ENCODE measurements around the gene HTD2.

HTD2 gene

DNA sequence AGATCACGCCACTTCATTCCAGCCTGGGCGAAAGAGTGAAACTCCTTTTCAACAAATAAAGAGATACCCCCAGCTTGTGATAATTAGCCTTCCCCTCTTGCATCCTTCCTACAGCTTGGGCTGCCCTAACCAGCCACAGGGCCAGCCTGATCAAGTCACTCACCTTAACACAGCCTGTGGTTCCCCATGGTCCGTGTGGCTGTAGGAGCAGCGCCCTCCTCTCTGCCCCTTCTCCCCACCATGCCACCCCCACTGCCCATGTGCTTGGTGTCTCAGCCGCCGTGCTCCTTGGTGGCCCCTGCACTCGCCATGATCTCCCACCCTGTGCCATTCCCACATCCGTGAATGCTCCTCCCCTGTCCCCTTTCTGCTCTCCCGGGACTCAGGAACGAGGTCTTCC, 13.5 kb upstream of the HTD2 start:
- no peak for DNase-seq (ENCODE audit: low read depth)

DNA sequence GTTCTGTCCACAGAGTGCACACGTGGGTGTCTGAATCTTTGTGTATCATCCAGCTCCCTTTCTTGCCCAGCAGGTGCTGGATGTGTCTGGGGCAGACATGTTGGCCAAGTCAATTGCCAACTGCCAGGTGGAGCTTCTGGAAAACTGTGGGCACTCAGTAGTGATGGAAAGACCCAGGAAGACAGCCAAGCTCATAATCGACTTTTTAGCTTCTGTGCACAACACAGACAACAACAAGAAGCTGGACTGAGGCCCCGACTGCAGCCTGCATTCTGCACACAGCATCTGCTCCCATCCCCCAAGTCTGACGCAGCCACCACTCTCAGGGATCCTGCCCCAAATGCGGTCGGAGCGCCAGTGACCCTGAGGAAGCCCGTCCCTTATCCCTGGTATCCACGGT, 12.8 kb upstream of the HTD2 start:
- DNase-seq (ENCODE audit: low read depth) = no peak

DNA sequence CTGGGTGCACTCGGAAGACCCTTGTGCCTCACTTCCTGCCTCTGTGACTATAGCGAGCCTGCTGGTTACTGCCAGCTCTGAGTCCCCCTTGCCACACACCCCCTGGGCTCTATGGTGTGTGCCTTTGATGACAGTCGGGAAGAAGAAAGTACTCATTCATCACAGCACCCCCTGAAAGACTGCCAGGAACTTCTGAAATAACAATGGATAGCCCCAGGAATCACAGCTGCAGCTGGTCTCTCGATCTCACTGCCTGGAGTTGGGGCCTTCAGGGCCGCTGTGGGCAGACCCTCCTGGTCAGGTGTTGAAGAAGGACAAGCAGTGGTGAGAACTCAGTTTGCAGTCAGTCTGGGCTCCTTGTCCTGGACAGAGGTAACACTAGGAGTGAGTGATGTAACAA, 10.1 kb upstream of the HTD2 start:
- no peak for DNase-seq (ENCODE audit: low read depth)

DNA sequence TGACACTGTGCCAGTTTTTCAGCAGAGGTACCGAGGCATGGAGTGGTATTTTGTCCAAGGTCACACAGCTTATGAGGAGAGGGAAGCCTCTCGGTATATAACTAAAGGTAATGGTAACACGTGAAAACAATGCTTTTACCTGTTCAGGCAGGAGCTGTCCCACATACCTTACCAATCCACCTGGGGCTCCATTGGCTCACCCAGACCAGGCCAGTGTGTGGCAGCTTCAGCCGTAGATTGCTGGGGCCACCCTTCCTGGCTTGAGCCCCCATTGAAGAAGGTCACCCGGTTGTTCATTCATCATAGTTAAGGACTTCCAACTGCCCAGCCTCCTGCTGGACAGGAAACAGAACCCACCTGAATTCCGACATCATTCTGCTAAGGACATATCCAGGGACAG, 9.5 kb upstream of the HTD2 start:
- no peak for DNase-seq (ENCODE audit: low read depth)

DNA sequence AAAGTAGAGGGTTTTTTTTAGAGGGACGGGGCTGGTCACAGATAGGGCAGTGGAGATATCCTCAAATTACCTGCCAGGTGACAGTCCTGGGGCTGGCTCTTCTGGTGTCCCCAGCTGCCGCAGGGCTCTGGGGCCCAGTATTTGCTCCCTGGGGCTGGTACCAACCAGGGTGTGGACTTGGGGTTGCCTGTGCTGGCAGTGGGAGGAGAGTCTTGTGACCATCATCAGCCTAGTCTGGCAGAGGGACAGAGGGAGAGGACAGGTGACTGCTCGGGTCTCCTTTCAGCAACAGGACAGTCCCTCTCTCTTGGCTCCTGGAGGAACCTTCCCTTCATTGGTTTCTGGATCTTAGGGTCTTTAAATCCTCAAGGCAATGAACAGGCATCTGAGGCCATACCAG, 8.1 kb upstream of the HTD2 start:
- DNase-seq (ENCODE audit: low read depth) = no peak

DNA sequence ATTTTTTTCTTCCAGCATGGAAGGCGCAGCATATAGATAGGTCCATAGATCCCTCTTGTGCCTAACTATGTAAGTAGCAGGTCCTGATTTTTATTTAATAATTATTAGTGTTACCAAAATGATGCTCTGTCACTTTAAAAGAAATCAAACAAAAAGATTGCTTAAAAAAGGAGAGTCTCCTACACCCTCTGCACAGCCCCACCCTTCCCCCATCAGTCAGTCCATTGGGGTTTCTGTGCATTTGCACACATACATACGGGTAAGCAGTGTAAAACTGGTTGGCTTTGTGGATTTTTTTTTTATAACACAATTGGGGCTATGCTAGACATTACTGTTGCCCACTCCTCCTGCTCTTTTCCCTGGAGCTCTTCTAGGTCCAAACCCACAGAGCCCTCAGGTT, 7.2 kb upstream of the HTD2 start:
- DNase-seq (ENCODE audit: low read depth) = no peak

DNA sequence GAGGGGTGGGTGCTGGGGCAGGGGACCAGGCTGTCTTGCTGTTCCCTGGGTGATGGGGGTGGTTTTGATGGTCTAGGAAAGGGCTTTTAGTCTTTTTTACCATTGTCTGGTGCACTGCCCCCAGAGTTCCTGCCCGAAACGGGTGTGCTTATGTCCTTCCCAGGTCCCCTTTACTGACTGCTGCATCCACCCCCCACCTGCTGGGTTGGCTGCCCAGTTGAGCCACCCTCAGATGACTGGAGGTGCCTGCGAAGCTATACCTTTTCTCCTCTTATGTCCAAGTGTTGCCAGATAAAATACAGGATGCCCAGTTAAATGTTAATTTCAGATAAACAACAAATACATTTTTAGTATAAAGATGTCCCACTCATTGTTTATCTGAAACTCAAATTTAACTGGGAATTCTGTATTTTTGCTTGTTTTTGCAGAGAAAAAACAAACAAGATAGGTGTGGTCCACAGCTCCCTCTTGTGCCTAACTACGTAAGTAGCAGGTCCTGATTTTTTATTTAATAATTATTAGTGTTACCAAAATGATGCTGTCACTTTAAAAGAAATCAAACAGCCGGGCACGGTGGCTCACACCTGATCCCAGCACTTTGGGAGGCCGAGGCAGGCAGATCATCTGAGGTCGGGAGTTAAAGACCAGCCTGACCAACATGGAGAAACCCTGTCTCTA, 6.3 kb upstream of the HTD2 start:
- DNase-seq (ENCODE audit: low read depth) = no peak

DNA sequence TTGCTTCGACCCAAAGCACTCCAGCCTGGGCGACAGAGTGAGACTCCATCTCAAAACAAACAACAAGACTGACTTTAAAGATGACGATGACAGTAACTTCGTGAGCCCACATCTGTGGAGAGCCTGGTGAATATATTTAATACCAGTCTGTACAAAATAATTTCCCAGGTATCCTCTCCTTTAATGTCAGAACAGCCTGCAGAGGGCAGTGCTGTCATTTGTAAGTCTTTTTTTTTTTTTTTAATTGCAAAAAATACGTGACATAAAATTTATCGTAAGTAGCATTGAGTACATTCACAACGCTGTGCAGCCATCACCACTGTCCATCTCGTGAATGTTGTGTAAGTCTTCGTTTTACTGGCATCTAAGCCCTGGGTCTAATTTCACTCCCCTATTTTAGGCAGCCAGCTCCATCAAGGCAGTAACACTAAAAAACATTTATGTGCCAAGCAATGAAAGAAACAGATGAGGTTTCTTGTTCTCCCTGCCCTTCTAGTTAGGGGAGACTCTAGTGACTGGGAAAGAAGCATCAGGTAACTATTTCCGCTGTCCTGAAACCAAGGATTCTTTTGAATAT, 1.4 kb downstream of the HTD2 start:
- DNase-seq (ENCODE audit: low read depth) = no peak

DNA sequence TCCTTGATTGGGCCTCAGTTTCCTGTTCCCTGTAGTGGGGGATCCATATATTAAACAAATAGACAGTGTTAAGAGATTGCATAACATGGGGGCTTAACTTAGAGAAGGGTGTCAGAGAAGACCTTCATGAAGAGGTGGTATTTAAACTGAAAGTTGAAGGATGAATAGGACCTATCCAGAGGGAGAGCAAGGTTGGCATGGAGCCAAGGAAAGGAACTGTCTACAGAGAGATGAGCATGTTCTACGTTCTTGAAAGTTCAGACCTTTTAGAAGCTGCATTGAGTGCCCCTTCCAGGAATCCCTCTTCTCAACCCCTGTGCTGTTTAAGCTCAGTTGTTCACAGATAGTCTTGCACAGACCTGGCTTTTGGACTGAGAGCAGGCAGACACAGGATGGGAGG, 2.4 kb downstream of the HTD2 start:
- no peak for DNase-seq (ENCODE audit: low read depth)

DNA sequence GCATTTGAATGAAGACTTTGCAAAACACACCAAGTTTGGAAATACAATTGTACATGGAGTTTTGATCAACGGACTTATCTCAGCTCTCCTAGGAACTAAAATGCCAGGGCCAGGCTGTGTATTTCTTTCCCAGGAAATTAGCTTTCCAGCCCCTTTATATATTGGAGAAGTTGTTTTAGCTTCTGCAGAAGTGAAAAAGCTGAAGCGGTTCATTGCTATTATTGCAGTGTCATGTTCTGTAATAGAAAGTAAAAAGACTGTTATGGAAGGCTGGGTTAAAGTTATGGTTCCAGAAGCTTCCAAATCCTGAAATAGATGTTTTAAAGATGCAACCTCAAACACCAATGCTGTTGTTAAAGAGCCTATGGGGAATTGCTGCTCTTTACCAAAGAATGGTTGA, 11.5 kb downstream of the HTD2 start:
- DNase-seq (ENCODE audit: low read depth) = no peak

DNA sequence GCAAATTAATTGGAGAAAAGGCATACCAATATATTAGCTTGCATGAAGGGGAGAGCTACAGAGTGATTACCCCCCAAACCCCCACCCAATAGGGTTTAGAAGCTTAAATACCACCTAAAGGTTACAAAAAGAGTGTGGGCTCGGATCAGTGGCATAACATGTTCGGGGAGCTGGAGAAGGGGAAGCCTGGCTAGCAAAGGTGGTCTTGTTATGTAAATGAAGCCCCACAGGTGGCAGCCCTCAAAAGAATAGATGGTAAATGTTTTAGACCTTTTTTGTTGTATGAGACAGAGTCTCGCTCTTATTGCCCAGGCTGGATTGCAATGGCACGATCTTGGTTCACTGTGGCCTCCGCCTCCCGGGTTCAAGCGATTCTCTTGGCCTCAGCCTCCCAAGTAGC, 15.5 kb downstream of the HTD2 start:
- no peak for DNase-seq (ENCODE audit: low read depth)

DNA sequence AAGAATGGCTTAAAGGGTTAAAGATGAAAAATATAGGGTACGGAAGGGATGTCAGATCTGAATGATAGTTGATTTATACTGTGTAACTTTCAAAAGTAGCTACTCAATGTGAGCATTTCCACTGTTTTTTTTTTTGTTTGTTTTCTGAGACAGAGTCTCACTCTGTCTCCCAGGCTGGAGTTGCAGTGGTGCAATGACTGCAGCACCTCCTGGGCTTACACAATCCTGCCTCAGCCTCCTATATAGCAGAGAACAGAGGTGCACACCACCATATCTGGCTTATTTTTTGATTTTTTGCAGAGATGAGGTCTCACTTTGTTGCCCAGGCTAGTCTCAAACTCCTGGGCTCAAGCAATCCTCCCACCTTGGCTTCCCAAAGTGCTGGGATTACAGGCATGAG, 16.5 kb downstream of the HTD2 start:
- no peak for DNase-seq (ENCODE audit: low read depth)

DNA sequence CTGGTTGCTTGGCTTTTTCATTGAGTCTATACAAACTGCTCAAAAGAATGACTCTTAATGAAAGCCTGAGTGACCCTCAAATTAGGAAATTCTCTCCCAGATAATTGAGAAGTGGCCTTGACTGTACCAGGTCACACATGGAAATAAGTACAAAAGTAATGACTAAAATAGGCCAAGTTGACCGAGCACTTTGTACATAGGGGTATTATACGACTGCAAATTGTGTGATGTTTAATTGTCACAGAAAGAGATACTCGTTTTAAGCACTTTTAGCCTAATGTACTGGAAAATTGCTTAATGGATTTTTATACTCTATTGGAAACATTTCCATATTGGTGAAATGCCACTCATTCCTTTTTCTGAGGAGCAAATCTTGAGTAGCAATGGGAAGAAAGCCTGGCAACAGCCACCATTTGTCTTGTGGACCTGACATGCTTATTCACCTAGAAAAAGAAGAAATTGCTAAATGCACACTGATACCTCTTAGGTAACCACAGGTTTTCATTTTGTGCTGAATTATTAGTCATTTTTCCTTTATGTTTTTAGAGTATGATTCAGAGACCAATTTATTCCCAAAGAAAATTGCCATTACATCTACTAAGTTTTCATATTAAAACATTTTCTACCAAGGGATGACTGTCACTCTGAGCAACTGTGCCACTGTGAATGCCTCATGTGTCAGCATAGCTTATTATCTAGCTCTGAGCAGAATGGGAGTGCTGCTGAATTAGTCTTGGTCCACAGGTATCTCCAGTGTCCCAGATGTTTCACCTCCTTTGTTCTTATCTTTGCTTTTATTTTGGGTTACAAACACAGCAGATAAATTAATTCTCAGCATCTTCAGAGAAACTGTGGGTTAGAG, 17.4 kb downstream of the HTD2 start:
- DNase-seq (ENCODE audit: low read depth) = no peak

DNA sequence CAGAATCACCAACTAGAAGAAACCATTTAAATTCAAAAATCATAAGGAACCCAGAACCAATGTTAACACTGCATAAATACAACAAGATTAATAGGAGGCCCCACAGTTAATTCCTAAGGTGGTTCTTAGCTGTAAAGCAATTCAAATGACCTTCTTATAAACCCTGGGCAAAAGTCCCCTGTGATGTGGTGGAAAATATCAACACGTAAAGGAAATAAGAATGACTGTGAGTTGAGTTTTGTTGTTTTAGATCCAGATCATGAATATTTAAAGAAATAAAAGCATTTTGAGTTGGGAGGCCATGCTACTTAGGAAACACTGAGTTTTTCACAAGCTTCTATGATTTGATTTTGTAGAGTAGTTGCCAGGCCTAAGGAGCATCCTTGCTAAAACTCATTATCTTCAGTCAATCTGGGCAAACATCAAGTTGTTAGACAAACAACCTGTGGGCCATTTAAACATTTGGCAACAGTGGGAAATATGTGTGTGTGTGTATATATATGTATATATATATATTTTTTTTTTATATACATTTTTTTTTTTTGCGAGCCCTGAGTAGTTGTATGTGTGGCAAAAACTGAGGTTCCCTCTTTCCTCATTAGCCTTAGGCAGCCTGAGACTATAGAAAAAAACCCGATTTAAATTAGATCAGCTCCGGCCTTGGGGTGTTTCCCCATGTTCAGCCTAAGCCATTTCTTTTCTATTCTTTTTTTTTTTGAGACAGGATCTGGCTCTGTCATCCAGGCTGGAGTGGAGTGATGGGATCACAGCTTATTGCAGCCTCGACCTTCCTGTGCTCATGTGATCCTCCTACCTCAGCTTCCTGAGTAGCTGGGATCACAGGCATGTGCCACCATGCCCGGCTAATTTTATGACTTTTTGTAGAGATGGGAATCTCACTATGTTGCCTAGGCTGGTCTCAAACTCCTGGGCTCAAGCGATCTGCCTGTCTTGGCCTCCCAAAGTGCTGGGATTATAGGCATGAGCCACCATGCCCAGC, 18.4 kb downstream of the HTD2 start:
- DNase-seq (ENCODE audit: low read depth) = no peak

DNA sequence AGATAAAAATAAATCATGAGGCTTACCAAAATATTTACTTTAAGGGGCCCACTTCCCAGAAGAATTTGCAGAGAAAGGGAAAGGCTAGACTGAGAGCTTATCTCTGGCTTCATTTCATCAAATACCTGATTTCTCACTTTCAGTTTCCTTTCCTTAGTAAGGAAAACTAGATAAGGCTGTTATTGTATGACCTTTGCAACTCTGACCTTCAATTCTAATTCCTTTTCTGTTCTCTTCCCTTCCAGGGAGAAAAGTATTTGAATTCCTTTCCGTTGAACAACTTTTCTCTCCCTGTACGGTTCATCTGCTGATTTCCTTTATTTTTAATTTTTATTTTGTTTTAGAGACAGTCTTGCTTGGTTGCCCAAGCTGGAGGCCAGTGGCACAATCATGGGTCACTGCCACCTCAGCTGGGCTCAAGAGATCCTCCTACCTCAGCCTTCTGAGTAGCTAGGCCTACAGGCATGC, 19.2 kb downstream of the HTD2 start:
- no peak for DNase-seq (ENCODE audit: low read depth)

DNA sequence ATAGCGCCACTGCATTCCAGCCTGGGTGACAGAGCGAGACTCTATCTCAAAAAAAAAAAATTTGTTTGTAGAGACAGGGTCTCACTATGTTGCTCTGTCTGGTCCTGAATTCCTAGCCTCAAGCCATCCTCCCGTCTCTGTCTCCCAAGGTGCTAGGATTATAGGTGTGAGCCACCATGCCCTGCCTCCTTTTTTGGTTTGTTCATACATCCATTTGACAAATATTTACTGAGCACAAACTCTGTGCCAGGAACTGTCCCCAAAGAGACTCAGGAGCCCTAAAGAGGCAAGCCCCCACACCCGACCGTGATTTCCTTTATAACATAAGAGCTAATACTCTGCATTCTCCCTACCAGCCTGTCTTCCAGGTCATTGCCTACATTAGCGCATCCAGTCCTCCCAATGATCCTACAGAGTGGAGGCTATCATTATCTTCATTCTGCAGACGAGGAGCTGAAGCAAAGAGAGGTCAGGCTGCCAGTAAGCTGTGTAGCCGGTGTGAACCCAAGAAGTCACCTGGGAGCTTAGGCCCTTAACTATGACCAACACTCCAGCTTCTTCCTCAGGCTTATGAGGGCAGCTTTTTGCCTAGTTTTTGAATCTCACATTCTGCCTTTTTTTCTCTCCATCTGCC, 20.1 kb downstream of the HTD2 start:
- no peak for DNase-seq (ENCODE audit: low read depth)

DNA sequence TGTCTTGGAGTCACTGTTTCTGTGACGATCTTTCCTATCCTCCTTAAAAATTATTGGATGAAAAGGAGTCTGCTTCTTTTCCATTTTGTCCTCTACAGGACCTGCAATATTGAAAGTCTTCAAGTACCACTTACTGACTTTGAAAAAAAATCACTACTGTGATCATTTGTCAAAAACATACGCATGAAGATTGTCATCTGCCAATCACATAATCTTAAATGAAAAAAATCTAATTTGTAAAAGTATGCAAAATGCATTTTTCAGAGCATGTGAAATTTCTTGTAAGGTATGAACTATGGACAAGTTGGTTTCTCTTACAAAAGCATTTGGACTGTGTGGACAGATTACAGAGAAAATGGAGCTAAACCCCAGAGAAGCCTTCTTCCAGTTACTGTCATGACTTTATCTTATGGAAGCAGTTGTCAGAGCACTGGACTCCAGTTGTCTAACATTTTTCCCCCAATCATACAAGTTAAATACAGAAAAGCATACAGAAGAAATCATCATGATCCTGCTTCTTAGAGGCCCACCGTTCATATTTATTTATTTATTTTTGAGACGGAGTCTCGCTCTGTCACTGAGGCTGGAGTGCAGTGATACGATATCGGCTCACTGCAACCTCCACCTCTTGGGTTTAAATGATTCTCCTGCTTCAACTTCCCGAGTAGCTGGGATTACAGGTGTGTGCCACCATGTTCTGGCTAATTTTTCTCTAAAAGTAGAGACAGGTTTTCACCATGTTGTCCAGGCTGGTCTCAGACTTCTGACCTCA, 23.0 kb downstream of the HTD2 start:
- DNase-seq (ENCODE audit: low read depth) = no peak

DNA sequence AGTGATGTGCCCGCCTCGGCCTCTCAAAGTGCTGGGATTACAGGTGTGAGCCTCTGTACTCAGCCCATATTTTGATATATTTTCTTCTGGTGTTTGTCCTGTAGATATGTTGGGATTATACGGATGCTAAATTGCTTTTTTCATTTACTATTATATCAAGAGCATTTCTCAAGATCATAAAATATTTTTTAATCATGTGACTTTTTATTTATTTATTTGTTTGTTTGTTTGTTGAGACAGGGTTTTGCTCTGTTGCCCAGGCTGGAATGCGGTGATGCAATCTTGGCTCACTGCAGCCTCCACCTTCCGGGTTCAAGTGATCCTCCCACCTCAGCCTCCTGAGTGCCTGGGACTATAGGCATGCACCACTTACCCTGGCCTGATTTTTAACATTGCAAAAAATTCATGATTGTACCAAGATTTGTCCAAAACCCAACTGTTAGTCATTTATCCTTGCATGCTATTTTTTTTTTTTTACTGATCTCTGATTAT, 23.6 kb downstream of the HTD2 start:
- DNase-seq (ENCODE audit: low read depth) = no peak

DNA sequence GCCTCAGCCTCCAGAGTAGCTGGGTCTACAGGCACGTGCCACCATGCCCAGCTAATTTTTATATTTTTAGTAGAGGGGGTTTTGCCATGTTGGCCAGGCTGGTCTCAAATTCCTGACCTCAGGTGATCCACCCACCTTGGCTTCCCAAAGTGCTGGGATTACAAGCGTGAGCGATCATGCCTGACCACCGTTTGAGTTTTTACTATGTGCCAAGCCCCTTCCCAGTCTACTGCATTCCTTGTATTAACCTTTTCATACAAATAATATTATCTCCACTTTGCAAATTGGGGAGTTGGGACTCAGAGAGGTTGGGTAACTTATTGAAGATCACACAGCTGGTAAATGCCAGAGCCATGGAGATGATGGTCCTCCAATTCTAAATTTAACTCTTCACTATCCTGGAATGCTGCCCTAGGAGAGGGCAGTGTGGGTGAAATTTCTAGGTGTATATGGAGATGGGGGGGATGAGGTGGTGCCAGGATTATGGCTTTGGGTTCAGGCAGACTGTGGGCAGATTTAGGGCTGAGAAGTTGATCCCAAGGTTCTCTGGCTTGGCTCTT, 25.4 kb downstream of the HTD2 start:
- no peak for DNase-seq (ENCODE audit: low read depth)

DNA sequence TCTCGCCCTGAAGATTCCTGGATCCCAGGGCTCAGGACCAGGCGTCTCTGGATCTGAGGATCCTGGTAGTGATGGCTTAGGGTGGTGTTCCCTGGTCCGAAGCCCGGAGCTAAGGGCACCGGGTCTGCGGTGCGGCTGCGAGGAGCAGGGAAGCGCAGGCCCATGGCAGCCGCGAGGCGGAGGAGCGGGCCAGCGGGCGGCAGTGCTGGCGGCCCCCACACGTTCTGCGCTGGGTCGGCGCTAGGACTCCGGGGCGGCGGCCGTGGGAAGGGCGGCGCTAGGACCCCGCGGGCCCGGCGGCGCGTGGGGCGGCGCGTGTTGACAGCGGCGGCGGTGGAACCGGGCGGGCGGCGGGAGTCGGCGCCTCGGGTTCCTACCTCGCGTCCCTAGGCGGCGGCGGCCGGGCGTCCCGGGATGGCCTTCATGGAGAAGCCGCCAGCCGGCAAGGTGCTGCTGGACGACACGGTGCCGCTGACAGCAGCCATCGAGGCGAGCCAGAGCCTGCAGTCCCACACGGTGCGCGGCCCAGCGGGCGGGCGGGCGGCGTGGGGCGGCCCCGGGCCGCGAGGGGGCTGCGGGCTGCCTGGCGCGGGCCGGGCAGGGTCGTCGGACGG, 26.4 kb downstream of the HTD2 start, which contains the start of gene PXK:
Gene PXK (plus strand): TSS at position 318 of the 614 bp plus-strand sequence. CDS start 97 bp downstream, at position 415.
- peak; percentile 64 for DNase-seq (ENCODE audit: low read depth)

Data from activated gamma-delta T cell treated with anti-CD3 and anti-CD28 coated beads, Interleukin-2, amount 50 U/mL, for 16 hours (primary cell).